ENCODE results near the gene KLHL26.
"Not testable (repeated sequence)": the region's sequence is repeated elsewhere in the genome, so short reads cannot be mapped to it uniquely, and the experiment has no call there.

KLHL26 gene

GRCh38 chr19:18668744-18669523, 32.1 kb downstream of the KLHL26 start:
- no peaks in the 10 kb centered on the region for H3K27me3 Mint-ChIP-seq
- H3K36me3 Mint-ChIP-seq (ENCODE audit: low read depth): peaks cover 39% of the 10 kb centered on the region

GRCh38 chr19:18669524-18669817, 32.6 kb downstream of the KLHL26 start:
- H3K4me1 Mint-ChIP-seq (ENCODE audit: low read depth): no peaks in the 10 kb centered on the region
- no peak overlapping the region for H3K4me3 Mint-ChIP-seq
- no peaks in the 10 kb centered on the region for H3K9me3 Mint-ChIP-seq
- H3K27ac Mint-ChIP-seq: no peak overlapping the region
- H3K27me3 Mint-ChIP-seq: no peaks in the 10 kb centered on the region
- DNase-seq: no peak
- H3K36me3 Mint-ChIP-seq (ENCODE audit: low read depth): peaks cover 38% of the 10 kb centered on the region

More at GRCh38 chr19:18668744-18669523, 32.1 kb downstream of the KLHL26 start:
- Mint-ChIP-seq H3K27ac (no peak overlapping the region), H3K9me3 (no peaks in the 10 kb centered on the region), H3K4me3 (no peak overlapping the region), H3K4me1 (ENCODE audit: low read depth) (peaks cover 4% of the 10 kb centered on the region)
- DNase-seq: no peak

- Mint-ChIP-seq H3K9me3 (no peaks in the 10 kb centered on the region), H3K4me1 (ENCODE audit: low read depth) (no peaks in the 10 kb centered on the region), H3K4me3 (no peak overlapping the region), H3K27ac (no peak overlapping the region), H3K27me3 (no peaks in the 10 kb centered on the region), H3K36me3 (ENCODE audit: low read depth) (peaks cover 38% of the 10 kb centered on the region)
- DNase-seq: no peak
These were observed 33.1 kb downstream of the KLHL26 start for GRCh38 chr19:18669883-18670282.

- peaks cover 38% of the 10 kb centered on the region for H3K36me3 Mint-ChIP-seq (ENCODE audit: low read depth)
- no peak for DNase-seq
- no peaks in the 10 kb centered on the region for H3K27me3 Mint-ChIP-seq
- H3K4me3 Mint-ChIP-seq: no peak overlapping the region
- H3K27ac Mint-ChIP-seq: no peak overlapping the region
- H3K9me3 Mint-ChIP-seq: no peaks in the 10 kb centered on the region
- no peaks in the 10 kb centered on the region for H3K4me1 Mint-ChIP-seq (ENCODE audit: low read depth)
These were observed 33.5 kb downstream of the KLHL26 start for GRCh38 chr19:18670312-18670711.

GRCh38 chr19:18671303-18672043, 34.6 kb downstream of the KLHL26 start:
- no peaks in the 10 kb centered on the region for H3K4me1 Mint-ChIP-seq (ENCODE audit: low read depth)
- H3K36me3 Mint-ChIP-seq (ENCODE audit: low read depth): peaks cover 38% of the 10 kb centered on the region
- H3K27ac Mint-ChIP-seq: no peak overlapping the region
- H3K9me3 Mint-ChIP-seq: no peaks in the 10 kb centered on the region
- H3K27me3 Mint-ChIP-seq: no peaks in the 10 kb centered on the region
- no peak for DNase-seq
- H3K4me3 Mint-ChIP-seq: no peak overlapping the region

- Mint-ChIP-seq H3K4me1 (ENCODE audit: low read depth) (no peaks in the 10 kb centered on the region), H3K9me3 (no peaks in the 10 kb centered on the region), H3K4me3 (no peak overlapping the region), H3K27me3 (no peaks in the 10 kb centered on the region), H3K36me3 (ENCODE audit: low read depth) (peaks cover 36% of the 10 kb centered on the region), H3K27ac (no peak overlapping the region)
- no peak for DNase-seq
These were observed 35.2 kb downstream of the KLHL26 start for GRCh38 chr19:18672044-18672451.

- peaks cover 29% of the 10 kb centered on the region for H3K36me3 Mint-ChIP-seq (ENCODE audit: low read depth)
- no peak for DNase-seq
- peaks cover 3% of the 10 kb centered on the region for H3K27me3 Mint-ChIP-seq
- no peaks in the 10 kb centered on the region for H3K4me1 Mint-ChIP-seq (ENCODE audit: low read depth)
- H3K9me3 Mint-ChIP-seq: no peaks in the 10 kb centered on the region
- no peak overlapping the region for H3K27ac Mint-ChIP-seq
- no peak overlapping the region for H3K4me3 Mint-ChIP-seq
These were observed 35.9 kb downstream of the KLHL26 start for GRCh38 chr19:18672606-18673337.

- Mint-ChIP-seq H3K9me3 (no peaks in the 10 kb centered on the region), H3K27me3 (peaks cover 3% of the 10 kb centered on the region), H3K27ac (no peak overlapping the region), H3K4me1 (ENCODE audit: low read depth) (no peaks in the 10 kb centered on the region), H3K36me3 (ENCODE audit: low read depth) (peaks cover 13% of the 10 kb centered on the region), H3K4me3 (no peak overlapping the region)
- DNase-seq: no peak
These were observed 37.8 kb downstream of the KLHL26 start for GRCh38 chr19:18674616-18675015.

- DNase-seq: no peak
- no peaks in the 10 kb centered on the region for H3K9me3 Mint-ChIP-seq
- H3K27me3 Mint-ChIP-seq: peaks cover 3% of the 10 kb centered on the region
- no peaks in the 10 kb centered on the region for H3K4me1 Mint-ChIP-seq (ENCODE audit: low read depth)
- H3K4me3 Mint-ChIP-seq: no peak overlapping the region
- peaks cover 5% of the 10 kb centered on the region for H3K36me3 Mint-ChIP-seq (ENCODE audit: low read depth)
- H3K27ac Mint-ChIP-seq: no peak overlapping the region
These were observed 39.0 kb downstream of the KLHL26 start for GRCh38 chr19:18675779-18676178.

GRCh38 chr19:18676692-18677091, 39.9 kb downstream of the KLHL26 start:
- H3K27me3 Mint-ChIP-seq: peaks cover 3% of the 10 kb centered on the region
- no peak for DNase-seq

GRCh38 chr19:18677156-18677555, 40.3 kb downstream of the KLHL26 start:
- H3K27ac Mint-ChIP-seq: no peak overlapping the region
- no peaks in the 10 kb centered on the region for H3K4me1 Mint-ChIP-seq (ENCODE audit: low read depth)
- no peaks in the 10 kb centered on the region for H3K9me3 Mint-ChIP-seq
- H3K4me3 Mint-ChIP-seq: no peak overlapping the region
- no peaks in the 10 kb centered on the region for H3K36me3 Mint-ChIP-seq (ENCODE audit: low read depth)
- H3K27me3 Mint-ChIP-seq: peaks cover 3% of the 10 kb centered on the region
- no peak for DNase-seq

More at GRCh38 chr19:18676692-18677091, 39.9 kb downstream of the KLHL26 start:
- Mint-ChIP-seq H3K4me3 (no peak overlapping the region), H3K27ac (no peak overlapping the region), H3K9me3 (no peaks in the 10 kb centered on the region), H3K36me3 (ENCODE audit: low read depth) (peaks cover 1% of the 10 kb centered on the region), H3K4me1 (ENCODE audit: low read depth) (no peaks in the 10 kb centered on the region)

- not testable (repeated sequence) for H3K4me3 Mint-ChIP-seq; H3K27ac Mint-ChIP-seq; H3K27me3 Mint-ChIP-seq; H3K36me3 Mint-ChIP-seq (ENCODE audit: low read depth); DNase-seq; H3K9me3 Mint-ChIP-seq
- peaks cover 18% of the 10 kb centered on the region for H3K4me1 Mint-ChIP-seq (ENCODE audit: low read depth)
These were observed 43.3 kb downstream of the KLHL26 start for GRCh38 chr19:18680148-18680547.

GRCh38 chr19:18682807-18683108, 45.9 kb downstream of the KLHL26 start:
- H3K36me3 Mint-ChIP-seq (ENCODE audit: low read depth): peaks cover 2% of the 10 kb centered on the region
- H3K4me1 Mint-ChIP-seq (ENCODE audit: low read depth): peaks cover 27% of the 10 kb centered on the region
- H3K27me3 Mint-ChIP-seq: no peaks in the 10 kb centered on the region
- H3K27ac Mint-ChIP-seq: peak overlapping the region; percentile 86
- no peaks in the 10 kb centered on the region for H3K9me3 Mint-ChIP-seq
- peak overlapping the region; percentile 86 for H3K4me3 Mint-ChIP-seq
- DNase-seq: no peak

GRCh38 chr19:18683109-18683957, 46.5 kb downstream of the KLHL26 start, which contains the start of gene CRTC1:
CRTC1 (plus strand) TSS chr19:18683680; CDS start chr19:18683703, 23 bp downstream.
- no peaks in the 10 kb centered on the region for H3K27me3 Mint-ChIP-seq
- peak within 1 kb of the TSS; percentile 97 for H3K27ac Mint-ChIP-seq
- no peaks in the 10 kb centered on the region for H3K9me3 Mint-ChIP-seq
- H3K4me1 Mint-ChIP-seq (ENCODE audit: low read depth): peaks cover 27% of the 10 kb centered on the region
- H3K4me3 Mint-ChIP-seq: peak within 1 kb of the TSS; percentile 86
- DNase-seq: peak; percentile 95
- peaks cover 2% of the 10 kb centered on the region for H3K36me3 Mint-ChIP-seq (ENCODE audit: low read depth)
